ENCODE results near the gene IL10. TPM values are rescaled to one million over a fixed set of nuclear protein-coding genes. Genes with fewer than 3 reads are reported as not detected.
A peak's percentile ranks its signal among the peaks of the same experiment; 100 is the strongest.

Gene IL10
- total and polyA plus RNA-seq, 2 donors, result 1.8 to 19.1 TPM

GRCh38 chr1:206734499-206735142, 37.7 kb downstream of the IL10 start:
- peaks cover 43 to 49% of the 10 kb centered on the region in 2 donors for H3K36me3 ChIP-seq (ENCODE audit: control insufficient read depth in 2 of 2, insufficient read depth in 2 of 2, low read length in 1 of 2)
- H3K27ac ChIP-seq (ENCODE audit: low read depth in 1 of 2, low read length in 1 of 2), result peak overlapping the region in 1 of 2 donors; percentile 3
- peaks cover 36 to 52% of the 10 kb centered on the region in 2 donors for H3K4me1 ChIP-seq (ENCODE audit: control insufficient read depth in 2 of 2, insufficient read depth in 2 of 2, low read length in 2 of 2)
- H3K4me3 ChIP-seq (ENCODE audit: low read length in 2 of 2), result no peak overlapping the region
- 79% methylated on average over 9 of the region's 9 CpGs for WGBS
- DNase-seq (ENCODE audit: low read depth in 6 of 9, low spot score in 9 of 9), result peak in 3 of 9 donors; percentile 46 to 72 (median 65)
- peaks cover 0 to 3% of the 10 kb centered on the region in 2 donors for H3K9me3 ChIP-seq (ENCODE audit: control insufficient read depth in 2 of 2, insufficient read depth in 1 of 2, low read length in 1 of 2)
- H3K27me3 ChIP-seq (ENCODE audit: control insufficient read depth in 2 of 2, insufficient read depth in 1 of 2, low read length in 1 of 2), result no peaks in the 10 kb centered on the region

GRCh38 chr1:206732992-206733391, 39.3 kb downstream of the IL10 start:
- Histone ChIP-seq H3K4me3 (ENCODE audit: low read length in 2 of 2) (no peak overlapping the region), H3K4me1 (ENCODE audit: control insufficient read depth in 2 of 2, insufficient read depth in 2 of 2, low read length in 2 of 2) (peaks cover 26 to 44% of the 10 kb centered on the region in 2 donors), H3K9me3 (ENCODE audit: control insufficient read depth in 2 of 2, insufficient read depth in 1 of 2, low read length in 1 of 2) (peaks cover 0 to 3% of the 10 kb centered on the region in 2 donors), H3K36me3 (ENCODE audit: control insufficient read depth in 2 of 2, insufficient read depth in 2 of 2, low read length in 1 of 2) (peaks cover 53 to 58% of the 10 kb centered on the region in 2 donors), H3K27ac (ENCODE audit: low read depth in 1 of 2, low read length in 1 of 2) (no peak overlapping the region), H3K27me3 (ENCODE audit: control insufficient read depth in 2 of 2, insufficient read depth in 1 of 2, low read length in 1 of 2) (no peaks in the 10 kb centered on the region)
- DNase-seq (ENCODE audit: low read depth in 6 of 9, low spot score in 9 of 9), result no peak
- WGBS, result 94% methylated on average over 11 of the region's 11 CpGs

GRCh38 chr1:206732508-206732907, 39.8 kb downstream of the IL10 start:
- no peaks in the 10 kb centered on the region for H3K27me3 ChIP-seq (ENCODE audit: control insufficient read depth in 2 of 2, insufficient read depth in 1 of 2, low read length in 1 of 2)
- peaks cover 53 to 58% of the 10 kb centered on the region in 2 donors for H3K36me3 ChIP-seq (ENCODE audit: control insufficient read depth in 2 of 2, insufficient read depth in 2 of 2, low read length in 1 of 2)
- DNase-seq (ENCODE audit: low read depth in 6 of 9, low spot score in 9 of 9), result no peak
- 98% methylated on average over 11 of the region's 11 CpGs for WGBS
- H3K4me1 ChIP-seq (ENCODE audit: control insufficient read depth in 2 of 2, insufficient read depth in 2 of 2, low read length in 2 of 2), result peaks cover 23 to 44% of the 10 kb centered on the region in 2 donors
- H3K4me3 ChIP-seq (ENCODE audit: low read length in 2 of 2), result no peak overlapping the region
- H3K9me3 ChIP-seq (ENCODE audit: control insufficient read depth in 2 of 2, insufficient read depth in 1 of 2, low read length in 1 of 2), result peaks cover 0 to 3% of the 10 kb centered on the region in 2 donors
- H3K27ac ChIP-seq (ENCODE audit: low read depth in 1 of 2, low read length in 1 of 2), result no peak overlapping the region

GRCh38 chr1:206729507-206729906, 42.8 kb downstream of the IL10 start:
- Histone ChIP-seq H3K4me3 (ENCODE audit: low read length in 2 of 2) (no peak overlapping the region), H3K36me3 (ENCODE audit: control insufficient read depth in 2 of 2, insufficient read depth in 2 of 2, low read length in 1 of 2) (peaks cover 53% of the 10 kb centered on the region in 2 donors), H3K27me3 (ENCODE audit: control insufficient read depth in 2 of 2, insufficient read depth in 1 of 2, low read length in 1 of 2) (no peaks in the 10 kb centered on the region), H3K27ac (ENCODE audit: low read depth in 1 of 2, low read length in 1 of 2) (no peak overlapping the region), H3K4me1 (ENCODE audit: control insufficient read depth in 2 of 2, insufficient read depth in 2 of 2, low read length in 2 of 2) (peaks cover 13 to 34% of the 10 kb centered on the region in 2 donors), H3K9me3 (ENCODE audit: control insufficient read depth in 2 of 2, insufficient read depth in 1 of 2, low read length in 1 of 2) (peaks cover 0 to 3% of the 10 kb centered on the region in 2 donors)
- DNase-seq (ENCODE audit: low read depth in 6 of 9, low spot score in 9 of 9), result no peak
- WGBS, result 97% methylated on average over 3 of the region's 3 CpGs

GRCh38 chr1:206729050-206729449, 43.2 kb downstream of the IL10 start:
- WGBS, result 97% methylated on average over 6 of the region's 6 CpGs
- Histone ChIP-seq H3K36me3 (ENCODE audit: control insufficient read depth in 2 of 2, insufficient read depth in 2 of 2, low read length in 1 of 2) (peaks cover 50 to 53% of the 10 kb centered on the region in 2 donors), H3K4me1 (ENCODE audit: control insufficient read depth in 2 of 2, insufficient read depth in 2 of 2, low read length in 2 of 2) (peaks cover 11 to 34% of the 10 kb centered on the region in 2 donors), H3K9me3 (ENCODE audit: control insufficient read depth in 2 of 2, insufficient read depth in 1 of 2, low read length in 1 of 2) (no peaks in the 10 kb centered on the region), H3K4me3 (ENCODE audit: low read length in 2 of 2) (no peak overlapping the region), H3K27me3 (ENCODE audit: control insufficient read depth in 2 of 2, insufficient read depth in 1 of 2, low read length in 1 of 2) (no peaks in the 10 kb centered on the region), H3K27ac (ENCODE audit: low read depth in 1 of 2, low read length in 1 of 2) (no peak overlapping the region)
- DNase-seq (ENCODE audit: low read depth in 6 of 9, low spot score in 9 of 9), result no peak

- no peaks in the 10 kb centered on the region for H3K27me3 ChIP-seq (ENCODE audit: control insufficient read depth in 2 of 2, insufficient read depth in 1 of 2, low read length in 1 of 2)
- no peak for DNase-seq (ENCODE audit: low read depth in 6 of 9, low spot score in 9 of 9)
- 34% methylated on average over 9 of the region's 9 CpGs for WGBS
- no peak overlapping the region for H3K27ac ChIP-seq (ENCODE audit: low read depth in 1 of 2, low read length in 1 of 2)
- peaks cover 47 to 50% of the 10 kb centered on the region in 2 donors for H3K36me3 ChIP-seq (ENCODE audit: control insufficient read depth in 2 of 2, insufficient read depth in 2 of 2, low read length in 1 of 2)
- H3K4me3 ChIP-seq (ENCODE audit: low read length in 2 of 2), result no peak overlapping the region
- no peaks in the 10 kb centered on the region for H3K9me3 ChIP-seq (ENCODE audit: control insufficient read depth in 2 of 2, insufficient read depth in 1 of 2, low read length in 1 of 2)
- peaks cover 11 to 38% of the 10 kb centered on the region in 2 donors for H3K4me1 ChIP-seq (ENCODE audit: control insufficient read depth in 2 of 2, insufficient read depth in 2 of 2, low read length in 2 of 2)
Observed at GRCh38 chr1:206728697-206728987, 43.7 kb downstream of the IL10 start.

- H3K4me1 ChIP-seq (ENCODE audit: control insufficient read depth in 2 of 2, insufficient read depth in 2 of 2, low read length in 2 of 2), result peaks cover 11 to 40% of the 10 kb centered on the region in 2 donors
- WGBS, result 58% methylated on average over 8 of the region's 8 CpGs
Observed at GRCh38 chr1:206727981-206728696, 44.2 kb downstream of the IL10 start.

GRCh38 chr1:206725109-206725963, 47.0 kb downstream of the IL10 start:
- Histone ChIP-seq H3K27me3 (ENCODE audit: control insufficient read depth in 2 of 2, insufficient read depth in 1 of 2, low read length in 1 of 2) (no peaks in the 10 kb centered on the region), H3K4me1 (ENCODE audit: control insufficient read depth in 2 of 2, insufficient read depth in 2 of 2, low read length in 2 of 2) (peaks cover 11 to 51% of the 10 kb centered on the region in 2 donors), H3K9me3 (ENCODE audit: control insufficient read depth in 2 of 2, insufficient read depth in 1 of 2, low read length in 1 of 2) (no peaks in the 10 kb centered on the region), H3K36me3 (ENCODE audit: control insufficient read depth in 2 of 2, insufficient read depth in 2 of 2, low read length in 1 of 2) (peaks cover 17% of the 10 kb centered on the region in 2 donors), H3K4me3 (ENCODE audit: low read length in 2 of 2) (no peak overlapping the region), H3K27ac (ENCODE audit: low read depth in 1 of 2, low read length in 1 of 2) (peak overlapping the region in 1 of 2 donors; percentile 62)
- 78% methylated on average over 9 of the region's 9 CpGs for WGBS
- DNase-seq (ENCODE audit: low read depth in 6 of 9, low spot score in 9 of 9), result peak in 4 of 9 donors; percentile 61 to 83 (median 71)

More at GRCh38 chr1:206727981-206728696, 44.2 kb downstream of the IL10 start:
- DNase-seq (ENCODE audit: low read depth in 6 of 9, low spot score in 9 of 9), result no peak
- Histone ChIP-seq H3K9me3 (ENCODE audit: control insufficient read depth in 2 of 2, insufficient read depth in 1 of 2, low read length in 1 of 2) (no peaks in the 10 kb centered on the region), H3K36me3 (ENCODE audit: control insufficient read depth in 2 of 2, insufficient read depth in 2 of 2, low read length in 1 of 2) (peaks cover 44 to 45% of the 10 kb centered on the region in 2 donors), H3K4me3 (ENCODE audit: low read length in 2 of 2) (no peak overlapping the region), H3K27ac (ENCODE audit: low read depth in 1 of 2, low read length in 1 of 2) (no peak overlapping the region), H3K27me3 (ENCODE audit: control insufficient read depth in 2 of 2, insufficient read depth in 1 of 2, low read length in 1 of 2) (no peaks in the 10 kb centered on the region)
